Mucosa of gallbladder (tissue), 1 donor: Measurements from ENCODE around the gene GPX4. TPM values are rescaled to one million over a fixed set of nuclear protein-coding genes. Genes with fewer than 3 reads are reported as not detected.

ENCODE experiments used
- DNase-seq: peaks from one replicate; pipeline ENCODE4 v3.0.0-alpha.2; 2020; ENCODE audit warnings: low spot score
- total RNA-seq: library from RNA; stranded (reverse); gene quantifications from one replicate; pipeline ENCODE4 v1.2.1, GENCODE V29; 2021
- donor health status: DM: no; HTN: no; CAD: no.

The GPX4 gene, protein sequence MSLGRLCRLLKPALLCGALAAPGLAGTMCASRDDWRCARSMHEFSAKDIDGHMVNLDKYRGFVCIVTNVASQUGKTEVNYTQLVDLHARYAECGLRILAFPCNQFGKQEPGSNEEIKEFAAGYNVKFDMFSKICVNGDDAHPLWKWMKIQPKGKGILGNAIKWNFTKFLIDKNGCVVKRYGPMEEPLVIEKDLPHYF
- 294 TPM for total RNA-seq

- DNase-seq: peak; percentile 99
Observed at GRCh38 chr19:1103708-1104310, at the start of gene GPX4. Gene GPX4 (plus strand): TSS chr19:1103994. CDS start chr19:1104044, 50 bp downstream.

DNA sequence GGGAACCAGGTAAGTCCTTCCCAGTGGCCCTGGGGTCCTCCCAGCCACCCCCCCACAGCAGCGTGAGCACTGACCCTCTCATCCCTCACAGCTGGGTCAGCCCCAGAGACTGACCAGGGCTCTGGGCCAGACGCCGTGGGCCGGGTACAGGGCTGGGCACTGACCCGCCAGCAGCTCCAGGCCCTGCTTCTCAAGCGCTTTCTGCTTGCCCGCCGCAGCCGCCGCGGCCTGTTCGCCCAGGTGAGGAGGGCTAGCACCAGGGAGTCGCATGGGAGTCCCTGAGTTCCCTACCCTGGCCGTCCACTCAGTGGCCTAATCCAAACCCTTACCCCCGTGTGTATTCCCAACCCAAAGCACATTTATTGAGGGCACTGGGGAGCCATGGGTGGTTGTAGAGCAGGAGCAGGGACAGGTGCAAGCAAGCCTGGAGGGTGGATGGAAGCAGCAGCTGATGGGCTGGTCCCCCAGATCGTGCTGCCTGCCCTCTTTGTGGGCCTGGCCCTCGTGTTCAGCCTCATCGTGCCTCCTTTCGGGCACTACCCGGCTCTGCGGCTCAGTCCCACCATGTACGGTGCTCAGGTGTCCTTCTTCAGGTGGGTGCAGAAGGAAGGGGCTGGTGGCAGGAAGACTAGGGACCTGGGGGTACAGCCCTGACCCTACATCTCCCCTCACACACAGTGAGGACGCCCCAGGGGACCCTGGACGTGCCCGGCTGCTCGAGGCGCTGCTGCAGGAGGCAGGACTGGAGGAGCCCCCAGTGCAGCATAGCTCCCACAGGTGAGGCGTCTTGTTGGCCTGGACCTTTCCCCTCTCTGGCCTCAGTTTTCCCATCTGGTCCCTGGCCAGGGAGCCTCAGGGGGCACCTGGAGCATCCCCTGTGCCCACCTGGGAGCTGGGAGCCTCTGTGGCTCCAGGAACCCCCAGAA, 49.4 kb upstream of the GPX4 start:
- no peak for DNase-seq

DNA sequence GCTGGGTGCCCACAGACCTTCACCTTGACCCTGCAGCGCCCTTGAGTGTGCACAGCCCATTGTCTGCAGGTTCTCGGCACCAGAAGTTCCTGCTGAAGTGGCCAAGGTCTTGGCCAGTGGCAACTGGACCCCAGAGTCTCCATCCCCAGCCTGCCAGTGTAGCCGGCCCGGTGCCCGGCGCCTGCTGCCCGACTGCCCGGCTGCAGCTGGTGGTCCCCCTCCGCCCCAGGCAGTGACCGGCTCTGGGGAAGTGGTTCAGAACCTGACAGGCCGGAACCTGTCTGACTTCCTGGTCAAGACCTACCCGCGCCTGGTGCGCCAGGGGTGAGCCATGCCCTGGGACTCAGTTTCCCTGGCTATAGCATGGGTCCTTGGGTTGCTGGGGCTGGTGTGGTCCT, 48.8 kb upstream of the GPX4 start:
- no peak for DNase-seq

- DNase-seq: no peak
Observed at GRCh38 chr19:1055886-1056620, 47.7 kb upstream of the GPX4 start.

DNA sequence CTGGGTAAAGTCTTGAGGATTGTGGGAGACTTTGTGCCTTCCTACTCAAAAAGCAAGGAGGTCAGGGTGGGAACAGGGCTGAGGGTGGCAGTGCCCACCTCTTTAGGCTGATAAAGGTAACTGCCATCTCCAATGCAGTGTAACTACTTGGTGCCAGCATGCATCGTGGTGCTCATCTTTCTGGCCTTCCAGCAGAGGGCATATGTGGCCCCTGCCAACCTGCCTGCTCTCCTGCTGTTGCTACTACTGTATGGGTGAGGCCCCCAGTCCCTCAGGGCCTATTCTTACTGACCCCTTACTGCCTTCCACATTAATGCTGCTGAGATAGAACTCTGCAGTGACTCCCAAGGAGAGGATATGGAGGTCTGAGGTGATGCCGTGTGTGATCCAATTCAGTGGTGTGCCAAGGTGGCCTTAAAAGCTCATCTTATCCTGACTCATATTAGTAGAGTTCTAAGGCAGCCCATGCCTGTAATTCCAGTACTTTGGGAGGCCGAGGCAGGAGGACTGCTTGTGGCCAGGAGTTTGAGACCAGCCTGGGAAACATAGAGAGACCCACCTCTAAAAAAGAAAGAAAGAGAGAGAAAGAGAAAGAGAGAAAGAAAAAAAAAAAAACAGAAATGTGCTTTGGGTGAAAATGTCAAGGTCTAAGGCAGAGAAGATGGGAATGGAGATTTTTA, 46.5 kb upstream of the GPX4 start:
- no peak for DNase-seq

DNA sequence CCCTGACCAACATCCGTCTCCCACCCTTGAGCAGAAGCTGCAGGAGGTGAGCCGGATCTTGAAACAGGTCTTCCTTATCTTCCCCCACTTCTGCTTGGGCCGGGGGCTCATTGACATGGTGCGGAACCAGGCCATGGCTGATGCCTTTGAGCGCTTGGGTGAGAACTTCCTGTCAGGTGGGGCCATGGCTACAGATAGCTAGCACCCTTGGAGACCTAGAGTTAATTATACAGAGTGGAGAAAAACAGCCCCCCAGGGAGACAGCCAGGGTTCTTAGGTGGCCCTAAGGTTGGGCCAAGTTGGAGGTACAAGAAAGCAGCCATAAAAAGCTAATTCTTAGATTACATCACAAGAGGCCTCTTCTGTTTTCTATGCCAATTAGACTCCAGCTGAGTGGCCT, 45.7 kb upstream of the GPX4 start:
- no peak for DNase-seq

DNA sequence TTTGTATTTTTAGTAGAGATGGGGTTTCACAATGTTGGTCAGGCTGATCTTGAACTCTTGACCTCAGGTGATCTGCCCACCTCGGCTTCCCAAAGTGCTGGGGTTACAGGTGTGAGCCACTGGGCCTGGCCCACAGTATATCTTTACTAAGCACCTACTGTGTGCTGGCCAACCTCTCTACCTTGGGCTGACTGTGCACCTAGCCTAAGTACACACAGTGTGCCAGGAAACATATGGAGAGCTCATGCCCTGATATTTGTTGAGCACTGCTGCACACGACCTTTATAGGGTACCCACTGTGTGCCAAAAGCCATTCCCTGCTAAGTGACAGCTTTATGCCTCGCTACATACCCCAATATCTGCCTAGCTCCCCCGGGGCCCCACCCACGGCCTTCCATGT, 43.1 kb upstream of the GPX4 start:
- DNase-seq: no peak

DNA sequence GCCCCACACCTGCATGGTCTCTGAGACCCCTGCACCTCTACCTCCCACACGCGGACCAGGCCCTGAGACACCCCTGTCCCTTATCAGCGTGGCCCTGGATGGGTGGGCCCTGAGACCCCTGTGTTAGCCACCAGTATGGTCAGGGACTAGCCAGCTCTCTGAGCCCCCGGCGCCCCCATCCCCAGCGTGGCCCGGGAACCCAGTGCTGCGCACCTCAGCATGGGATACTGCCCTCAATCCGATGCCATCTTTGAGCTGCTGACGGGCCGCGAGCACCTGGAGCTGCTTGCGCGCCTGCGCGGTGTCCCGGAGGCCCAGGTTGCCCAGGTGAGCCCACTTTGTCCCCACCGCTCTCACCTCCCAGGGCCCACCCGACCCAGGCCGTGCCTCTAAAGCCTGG, 41.8 kb upstream of the GPX4 start:
- DNase-seq: no peak

DNA sequence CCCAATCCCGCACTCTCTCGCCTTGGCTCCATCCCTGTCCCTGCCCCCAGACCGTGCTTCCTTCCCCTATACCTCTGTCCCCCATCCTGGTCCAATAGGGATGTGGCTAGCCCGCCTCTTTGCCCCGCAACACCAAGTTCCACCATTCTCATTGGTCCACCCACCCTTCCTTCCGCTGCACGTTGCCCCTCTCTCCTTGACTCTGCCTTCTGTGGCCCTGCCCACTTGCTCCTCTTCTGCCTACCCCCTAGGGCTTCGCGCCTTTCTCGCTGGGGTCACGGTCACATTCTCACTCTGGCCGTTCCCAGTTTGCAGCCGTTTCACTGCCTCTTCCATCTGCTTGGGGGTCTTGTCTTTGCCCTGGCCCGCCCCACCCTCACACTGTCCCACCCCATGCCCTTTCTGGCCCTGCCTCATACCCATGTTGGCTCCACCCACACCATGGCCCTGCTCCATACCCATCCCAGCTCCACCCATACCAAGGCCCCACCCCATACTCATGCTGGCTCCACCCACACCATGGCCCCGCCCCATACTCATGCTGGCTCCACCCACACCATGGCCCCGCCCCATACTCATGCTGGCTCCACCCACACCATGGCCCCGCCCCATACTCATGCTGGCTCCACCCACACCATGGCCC, 41.3 kb upstream of the GPX4 start:
- no peak for DNase-seq

GRCh38 chr19:1063030-1063908, 40.5 kb upstream of the GPX4 start:
- DNase-seq: no peak

DNA sequence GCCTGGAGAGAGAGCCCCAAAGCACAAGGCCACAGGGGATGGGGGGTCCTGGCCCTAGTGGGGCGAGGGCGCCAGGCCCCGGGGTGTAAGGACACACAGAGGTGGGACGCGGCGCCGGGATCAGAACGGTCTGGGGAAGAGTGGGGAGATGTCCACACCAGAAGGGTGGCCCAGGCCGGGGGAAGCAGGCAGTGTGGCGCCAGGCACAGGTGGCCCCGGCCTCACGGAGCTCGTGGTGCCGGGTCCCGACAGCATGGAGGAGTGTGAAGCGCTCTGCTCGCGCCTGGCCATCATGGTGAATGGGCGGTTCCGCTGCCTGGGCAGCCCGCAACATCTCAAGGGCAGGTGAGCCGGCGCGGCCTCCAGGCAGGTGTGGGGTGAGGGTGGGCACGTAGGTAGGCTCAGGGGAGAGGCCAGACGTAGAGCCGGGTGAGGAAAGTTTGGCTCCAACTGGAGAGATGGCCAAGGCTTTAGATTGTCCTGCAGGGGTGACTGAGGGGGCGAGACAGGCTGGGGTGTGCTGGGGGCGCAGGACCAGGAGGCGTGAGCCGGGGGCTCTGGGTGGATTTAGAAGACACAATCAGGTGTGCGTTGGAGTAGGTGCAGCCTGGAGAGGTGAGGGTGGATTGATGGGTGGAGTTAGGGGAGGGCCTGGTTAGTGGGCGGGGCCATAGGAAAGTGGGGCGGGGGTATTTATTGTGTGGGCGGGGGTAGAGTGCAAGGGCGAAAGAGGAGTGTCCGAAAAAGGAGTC, 39.7 kb upstream of the GPX4 start:
- DNase-seq: no peak

- peak; percentile 62 for DNase-seq
Observed at GRCh38 chr19:1064661-1065605, 38.9 kb upstream of the GPX4 start.

DNA sequence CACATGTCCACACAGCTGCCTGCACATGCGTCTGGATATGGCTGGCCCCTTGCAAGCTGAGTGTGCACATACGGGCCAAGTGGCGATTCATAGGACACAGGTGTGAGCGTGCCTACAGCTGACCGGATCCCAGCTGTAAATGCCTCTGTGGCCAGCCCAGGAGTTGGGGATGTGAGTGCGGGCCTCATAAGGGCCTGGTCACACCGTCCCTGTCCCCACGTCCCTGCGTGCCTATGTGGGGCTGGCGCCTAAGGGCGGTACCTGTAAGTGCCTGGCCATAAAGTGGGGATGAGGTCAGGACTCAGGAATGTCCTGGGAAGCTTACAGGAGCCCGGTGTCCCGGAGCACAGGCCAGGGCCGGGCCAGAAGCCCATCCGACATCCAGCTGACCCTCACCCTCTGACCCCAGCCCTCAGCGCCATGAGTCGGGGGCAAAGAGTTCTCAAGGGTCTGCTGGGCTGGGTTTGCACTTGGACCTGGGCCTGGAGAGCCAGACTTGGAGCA, 38.1 kb upstream of the GPX4 start:
- no peak for DNase-seq

- no peak for DNase-seq
Observed at GRCh38 chr19:1066251-1066747, 37.5 kb upstream of the GPX4 start.

DNA sequence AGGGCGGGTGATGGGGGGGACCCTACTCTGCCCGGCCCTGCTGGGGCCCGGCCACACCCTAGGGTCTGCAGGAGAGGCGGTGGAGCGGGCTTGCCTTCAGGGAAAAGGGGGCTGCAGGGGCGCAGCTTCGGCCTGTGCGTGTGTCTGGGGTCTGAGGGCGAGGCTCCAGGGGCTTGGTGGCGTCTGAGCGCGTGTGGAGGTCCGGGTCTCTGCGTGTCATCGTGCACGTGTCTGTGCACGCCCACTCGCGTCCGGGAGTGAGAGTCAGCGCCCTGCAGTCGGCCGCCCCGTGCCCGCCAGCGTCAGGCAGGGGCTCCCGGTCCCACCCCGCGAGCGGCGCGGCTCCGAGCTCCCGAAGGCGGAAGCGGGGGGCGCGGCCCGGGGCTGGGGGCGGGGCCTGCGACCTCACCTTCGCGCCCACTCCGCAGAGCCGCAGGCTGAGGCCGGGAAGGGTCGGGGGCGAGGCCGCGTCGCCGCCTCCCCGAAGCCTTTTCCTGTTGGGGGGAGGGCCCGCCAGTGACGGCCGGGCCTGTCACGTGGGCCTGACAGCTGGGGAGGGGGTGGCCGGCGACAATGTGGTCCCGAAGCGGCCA, 37.0 kb upstream of the GPX4 start, which contains the start of gene ARHGAP45:
Gene ARHGAP45, plus strand, starts transcription at position 420 of the 593 bp plus-strand sequence. CDS start 239 bp downstream, outside the sequence.
- no peak for DNase-seq

DNA sequence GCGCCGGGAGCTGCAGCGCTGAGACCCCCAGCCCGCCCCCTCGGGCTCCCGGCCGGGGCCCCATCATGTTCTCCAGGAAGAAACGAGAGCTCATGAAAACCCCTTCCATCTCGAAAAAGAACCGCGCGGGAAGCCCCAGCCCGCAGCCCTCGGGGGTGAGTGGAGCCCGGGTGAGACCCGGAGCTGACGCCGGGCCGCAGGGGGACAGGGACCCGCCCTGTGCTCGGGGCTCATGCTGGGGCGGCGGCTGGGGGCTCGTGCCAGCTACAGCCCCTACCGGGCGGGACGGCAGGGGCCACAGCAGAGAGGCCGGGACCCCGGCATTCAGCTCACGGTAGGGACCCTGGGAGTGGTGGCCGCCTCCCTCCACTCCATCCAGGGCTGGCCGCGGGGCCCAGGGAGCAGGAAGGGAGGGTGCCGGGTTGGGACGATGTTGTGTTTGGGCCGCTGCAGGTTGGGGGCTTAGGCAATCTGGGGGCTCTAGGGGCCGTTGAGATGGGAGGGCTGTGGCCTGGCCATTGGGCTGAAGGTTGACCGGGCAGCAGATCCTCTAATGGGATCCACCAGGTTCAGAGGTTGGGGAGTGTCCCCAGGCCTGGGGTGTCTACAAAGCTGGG, 36.3 kb upstream of the GPX4 start:
- no peak for DNase-seq
